HCT116 (cell line): ENCODE measurements around the gene TEKT2. TPM values are rescaled to one million over a fixed set of nuclear protein-coding genes. Genes with fewer than 3 reads are reported as not detected.

ENCODE experiments used
- ATAC-seq: fragments of 200-7000 bp; cut with Tn5 transposase; 2 replicates; pipeline ENCODE4 v1.9.1; 2020; ENCODE audit warnings: mild to moderate bottlenecking, moderate library complexity
- BruUV-seq: library from RNA; stranded (reverse); fragments of 400-500 nt; replicated peaks from 2 replicates; lab custom pipeline; 2021; lab: Mats Ljungman, UMichigan
- CTCF ChIA-PET: fragments of 300-600 bp; sonication (Branson Sonifier 250); formaldehyde crosslinking; loops from one replicate; lab custom pipeline; 2021; ENCODE audit warnings: antibody characterized with exemption; lab: Charles Lee
- POLR2A ChIA-PET: fragments of 300-600, 350-600 bp; sonication (Branson Sonifier 250); formaldehyde crosslinking; loops from one replicate; lab custom pipeline; 2021; ENCODE audit warnings: antibody characterized with exemption; lab: Charles Lee
- RAD21 ChIA-PET, 2 experiments: fragments of 300-600 bp; sonication (Branson Sonifier 250); formaldehyde crosslinking; loops; one replicate each; lab custom pipeline; 2023; ENCODE audit warnings: low total read pairs in 2 of 2; ENCODE audit not compliant: uncharacterized antibody in 2 of 2, unreplicated experiment in 2 of 2, low non-redundant PET in 1 of 2; lab: Charles Lee
- DNase-seq: peaks from one replicate; pipeline ENCODE4 v3.0.0-alpha.2; 2010; ENCODE audit warnings: low read depth, low spot score
- H2AFZ ChIP-seq: fragments of 200-600 bp; shearing (Covaris generic), sonication (generic); 2 replicates; pipeline ENCODE4 v1.6.1; 2017; ENCODE audit warnings: low read depth, mixed run types, mixed read lengths, antibody characterized with exemption, low read length; ENCODE audit not compliant: poor library complexity, severe bottlenecking
- H3K27ac ChIP-seq: 2 replicates; pipeline ENCODE4 v1.5.1; 2012; ENCODE audit warnings: low read depth, low read length
- H3K27me3 ChIP-seq: fragments of 200-600 bp; sonication (generic); 2 replicates; pipeline ENCODE4 v1.6.1; 2016; ENCODE audit warnings: mixed run types, low read length, mixed read lengths; ENCODE audit not compliant: insufficient read depth
- H3K36me3 ChIP-seq, 2 experiments: fragments of 200-500 bp in 1 of 2; fragments of 200-600 bp in 1 of 2; sonication (Bioruptor generic) in 1 of 2; sonication (generic) in 1 of 2; 2 replicates each; pipeline versions ENCODE4 v1.5.1 to v1.6.1; 2014 to 2016; ENCODE audit warnings: low read length in 2 of 2, inconsistent platforms in 1 of 2, mixed read lengths in 1 of 2, mixed run types in 1 of 2; ENCODE audit not compliant: insufficient read depth in 2 of 2, control insufficient read depth in 1 of 2
- H3K4me1 ChIP-seq, 2 experiments: fragments of 200-600 bp in 1 of 2; sonication (generic) in 1 of 2; 2 replicates each; pipeline versions ENCODE4 v1.5.1 to v1.6.1; 2012 to 2017; ENCODE audit warnings: low read length in 2 of 2, inconsistent platforms in 1 of 2, mild to moderate bottlenecking in 1 of 2, mixed read lengths in 1 of 2, mixed run types in 1 of 2, moderate library complexity in 1 of 2; ENCODE audit not compliant: insufficient read depth in 2 of 2, control insufficient read depth in 1 of 2
- H3K4me2 ChIP-seq: fragments of 200-600 bp; sonication (generic); 2 replicates; pipeline ENCODE4 v1.6.1; 2017; ENCODE audit warnings: mixed run types, low read length, mixed read lengths
- H3K4me3 ChIP-seq, 2 experiments: fragments of 200-600 bp in 1 of 2; sonication (generic) in 1 of 2; replicated peaks in 1 of 2; 2 replicates each; pipeline ENCODE4 v1.5.1; 2011 to 2016; ENCODE audit warnings: low read length in 2 of 2, control low read depth in 1 of 2, low read depth in 1 of 2, mild to moderate bottlenecking in 1 of 2, mixed read lengths in 1 of 2, mixed run types in 1 of 2
- H3K79me2 ChIP-seq: fragments of 200-600 bp; sonication (generic); 2 replicates; pipeline ENCODE4 v1.6.1; 2017; ENCODE audit warnings: mild to moderate bottlenecking, mixed run types, low read length, moderate library complexity, mixed read lengths; ENCODE audit not compliant: insufficient read depth
- H3K9ac ChIP-seq: fragments of 200-600 bp; sonication (generic); 2 replicates; pipeline ENCODE4 v1.6.1; 2016; ENCODE audit warnings: low read length, mixed read lengths
- H3K9me2 ChIP-seq: fragments of 200-600 bp; sonication (generic), shearing (Covaris generic); 2 replicates; pipeline ENCODE4 v1.6.1; 2017; ENCODE audit warnings: mixed run types, mild to moderate bottlenecking, moderate library complexity; ENCODE audit not compliant: insufficient read depth
- H3K9me3 ChIP-seq, 2 experiments: fragments of 200-500 bp in 1 of 2; fragments of 200-600 bp in 1 of 2; sonication (Bioruptor generic) in 1 of 2; sonication (generic) in 1 of 2; 2 replicates each; pipeline ENCODE4 v1.6.1; 2014 to 2017; ENCODE audit warnings: low read length in 2 of 2, mixed read lengths in 2 of 2, inconsistent platforms in 1 of 2, low read depth in 1 of 2, mild to moderate bottlenecking in 1 of 2, mixed run types in 1 of 2, moderate library complexity in 1 of 2; ENCODE audit not compliant: control insufficient read depth in 1 of 2, insufficient read depth in 1 of 2
- H4K20me1 ChIP-seq: fragments of 200-600 bp; sonication (generic), shearing (Covaris generic); 2 replicates; pipeline ENCODE4 v1.6.1; 2017; ENCODE audit warnings: mixed run types, mild to moderate bottlenecking, moderate library complexity; ENCODE audit not compliant: insufficient read depth
- CBX3 ChIP-seq: IDR thresholded peaks from 2 replicates; pipeline ENCODE4 v1.6.1; 2012; ENCODE audit warnings: low read depth
- CTCF ChIP-seq, 3 experiments: fragments of 200-600 bp in 1 of 3; sonication (generic) in 1 of 3; IDR thresholded peaks in 2 of 3; conservative IDR thresholded peaks in 1 of 3; 2 replicates each; pipeline ENCODE4 v1.5.1; 2012 to 2017; ENCODE audit warnings: low read depth in 2 of 3, low read length in 2 of 3, antibody characterized with exemption in 1 of 3, borderline replicate concordance in 1 of 3, control low read depth in 1 of 3, mild to moderate bottlenecking in 1 of 3, mixed read lengths in 1 of 3, mixed run types in 1 of 3, moderate library complexity in 1 of 3; ENCODE audit not compliant: insufficient read depth in 1 of 3
- ELF1 ChIP-seq: IDR thresholded peaks from 2 replicates; pipeline ENCODE4 v1.6.1; 2012; ENCODE audit warnings: low read depth, borderline replicate concordance
- EZH2 ChIP-seq: fragments of 200-600 bp; sonication (generic); IDR thresholded peaks from 2 replicates; pipeline ENCODE4 v1.6.1; 2017; ENCODE audit warnings: antibody characterized with exemption, mixed run types
- EZH2phosphoT487 ChIP-seq: fragments of 200-600 bp; IDR thresholded peaks from 2 replicates; pipeline ENCODE4 v1.6.1; 2018; ENCODE audit warnings: antibody characterized with exemption, borderline replicate concordance
- JUND ChIP-seq: IDR thresholded peaks from 2 replicates; pipeline ENCODE4 v1.6.1; 2012
- MAX ChIP-seq: IDR thresholded peaks from 2 replicates; pipeline ENCODE4 v1.6.1; 2012
- POLR2AphosphoS5 ChIP-seq: IDR thresholded peaks from 2 replicates; pipeline ENCODE4 v1.6.1; 2011; ENCODE audit warnings: mild to moderate bottlenecking, low read depth, low read length, moderate library complexity
- RAD21 ChIP-seq: IDR thresholded peaks from 2 replicates; pipeline ENCODE4 v1.6.1; 2012; ENCODE audit warnings: low read depth, mild to moderate bottlenecking
- SP1 ChIP-seq: IDR thresholded peaks from 2 replicates; pipeline ENCODE4 v1.6.1; 2012; ENCODE audit warnings: low read depth
- SRF ChIP-seq: IDR thresholded peaks from 2 replicates; pipeline ENCODE4 v1.6.1; 2012; ENCODE audit warnings: low read depth
- YY1 ChIP-seq: IDR thresholded peaks from 2 replicates; pipeline ENCODE4 v1.6.1; 2011; ENCODE audit warnings: low read length, low read depth, moderate library complexity, mild to moderate bottlenecking; ENCODE audit not compliant: insufficient replicate concordance; ENCODE audit errors: extremely low read depth
- ZFX ChIP-seq: fragments of 450-650 bp; IDR thresholded peaks from 2 replicates; pipeline ENCODE4 v1.6.1; 2017
- ZNF274 ChIP-seq: fragments of 200-500 bp; sonication (Bioruptor generic); IDR thresholded peaks from 2 replicates; pipeline ENCODE4 v1.6.1; 2014; ENCODE audit warnings: mild to moderate bottlenecking, low read depth, low read length, inconsistent platforms
- intact Hi-C: fragments of 100-400 bp; cut with micrococcal nuclease; formaldehyde crosslinking; loops from 2 replicates; pipeline ENCODE4 v1.10.0; 2022
- total RNA-seq: library from RNA; stranded (reverse); gene quantifications from one replicate; pipeline ENCODE4 v1.2.1, GENCODE V29; 2021; ENCODE audit not compliant: unreplicated experiment
- TF ChIP-seq, protein P1 (sequence below): IDR thresholded peaks from 2 replicates; pipeline ENCODE4 v1.6.1; 2011; ENCODE audit warnings: mild to moderate bottlenecking, low read length, moderate library complexity; ENCODE audit not compliant: insufficient replicate concordance; ENCODE audit errors: extremely low read depth

TEKT2 gene
- total RNA-seq, 1 experiment from 2014 or later = not detected

DNA sequence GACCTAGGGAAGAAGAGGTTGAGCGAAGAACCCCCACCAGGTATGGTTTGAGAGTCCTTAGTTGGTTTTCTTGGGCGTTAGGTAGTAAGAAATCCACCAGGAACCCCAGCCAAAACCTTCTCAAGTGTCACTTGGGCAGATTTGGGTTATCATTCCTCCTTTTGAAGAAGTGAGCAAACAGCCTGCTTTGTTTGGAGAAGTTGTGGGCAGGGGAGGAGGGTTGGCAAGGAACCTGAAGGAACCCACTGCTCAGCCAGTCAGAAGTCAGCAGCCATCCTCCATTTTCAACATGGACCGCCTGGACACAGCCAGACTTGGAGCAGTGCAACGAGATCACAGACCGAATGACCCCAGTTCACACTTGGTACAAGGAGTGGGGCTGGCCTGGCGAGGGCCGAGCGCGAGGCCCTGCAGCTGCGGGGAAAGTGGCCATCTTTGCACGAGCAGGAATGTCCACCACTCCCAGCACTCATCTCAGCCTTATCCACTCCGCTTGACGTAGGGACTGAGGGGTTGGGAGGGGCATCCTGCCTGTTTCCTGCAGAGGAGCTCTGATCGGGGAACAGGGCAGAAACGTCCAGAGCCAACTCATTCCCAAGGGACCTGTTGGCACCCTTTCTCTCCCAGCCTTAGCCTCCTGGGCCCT, 12.0 kb downstream of the TEKT2 start:
- H3K27ac ChIP-seq = no peak overlapping the region
- H3K36me3 ChIP-seq = peaks cover 26 to 31% of the 10 kb centered on the region in 2 experiments; a peak in 3 of 4 replicates
- H3K4me1 ChIP-seq = peaks cover 0 to 22% of the 10 kb centered on the region in 2 experiments; a peak in 2 of 4 replicates
- no peaks in the 10 kb centered on the region for H4K20me1 ChIP-seq
- ChIA-PET POLR2A (no interaction called here), RAD21 (interaction anchor here in 1 of 2 experiments (1.1 kb wide), 1 partner anchor 54 kb away, joined by 5 read pairs; the partner anchor contains the start of gene TRAPPC3), CTCF (interaction anchor here (1.2 to 3.9 kb wide), 2 partner anchors 33 to 39 kb away, joined by 3 to 31 read pairs; no protein-coding TSS in a partner anchor)
- H3K9ac ChIP-seq = no peak overlapping the region
- H3K4me2 ChIP-seq = no peak overlapping the region
- H3K27me3 ChIP-seq = no peaks in the 10 kb centered on the region
- intact Hi-C loops = loop anchor here (5.0 kb wide), 1 partner anchor 271 kb away; no protein-coding TSS in a partner anchor
- no peak overlapping the region for H3K4me3 ChIP-seq
- no TSS peak for BruUV-seq
- DNase-seq (no peak), ATAC-seq (no peak)
- TF ChIP-seq MAX (no peak), ZFX (no peak), CBX3 (no peak), POLR2AphosphoS5 (no peak), YY1 (no peak), EZH2 (no peak), RAD21 (no peak), ELF1 (no peak), SRF (no peak), EZH2phosphoT487 (no peak), JUND (no peak), CTCF (IDR thresholded peaks at IDR 0.05 in 2 of 3, conservative IDR thresholded peaks at IDR 0.05 in 1 of 3; ENCODE audit: borderline replicate concordance in 1 of 3, insufficient read depth in 1 of 3, low read depth in 2 of 3, low read length in 2 of 3) (no peak), SP1 (no peak), ZNF274 (no peak)
- TF ChIP-seq, protein P1, sequence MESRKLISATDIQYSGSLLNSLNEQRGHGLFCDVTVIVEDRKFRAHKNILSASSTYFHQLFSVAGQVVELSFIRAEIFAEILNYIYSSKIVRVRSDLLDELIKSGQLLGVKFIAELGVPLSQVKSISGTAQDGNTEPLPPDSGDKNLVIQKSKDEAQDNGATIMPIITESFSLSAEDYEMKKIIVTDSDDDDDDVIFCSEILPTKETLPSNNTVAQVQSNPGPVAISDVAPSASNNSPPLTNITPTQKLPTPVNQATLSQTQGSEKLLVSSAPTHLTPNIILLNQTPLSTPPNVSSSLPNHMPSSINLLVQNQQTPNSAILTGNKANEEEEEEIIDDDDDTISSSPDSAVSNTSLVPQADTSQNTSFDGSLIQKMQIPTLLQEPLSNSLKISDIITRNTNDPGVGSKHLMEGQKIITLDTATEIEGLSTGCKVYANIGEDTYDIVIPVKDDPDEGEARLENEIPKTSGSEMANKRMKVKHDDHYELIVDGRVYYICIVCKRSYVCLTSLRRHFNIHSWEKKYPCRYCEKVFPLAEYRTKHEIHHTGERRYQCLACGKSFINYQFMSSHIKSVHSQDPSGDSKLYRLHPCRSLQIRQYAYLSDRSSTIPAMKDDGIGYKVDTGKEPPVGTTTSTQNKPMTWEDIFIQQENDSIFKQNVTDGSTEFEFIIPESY = no peak
- no peak overlapping the region for H2AFZ ChIP-seq
- no peaks in the 10 kb centered on the region for H3K9me3 ChIP-seq
- peaks cover 7% of the 10 kb centered on the region; the same call in 1 of the 2 replicates for H3K79me2 ChIP-seq
- no peaks in the 10 kb centered on the region for H3K9me2 ChIP-seq
